Smooth muscle cell (in vitro differentiated cells): ENCODE data around the gene NEAT1. TPM values are rescaled to one million over a fixed set of nuclear protein-coding genes. Genes with fewer than 3 reads are reported as not detected.

Experiments
- DNase-seq: peaks from one replicate; lab custom pipeline; 2025; ENCODE audit not compliant: unreplicated experiment; lab: John Stamatoyannopoulos, UW
- H2AFZ ChIP-seq: fragments of 200-600 bp; sonication (generic); 2 replicates; pipeline ENCODE4 v1.6.0; 2016; ENCODE audit warnings: antibody characterized with exemption, low read depth, mild to moderate bottlenecking
- H3F3A ChIP-seq: fragments of 200-600 bp; sonication (generic); 2 replicates; pipeline ENCODE4 v1.6.0; 2017; ENCODE audit warnings: antibody characterized with exemption, low read depth
- H3K27ac ChIP-seq: fragments of 200-600 bp; sonication (generic); 2 replicates; pipeline ENCODE4 v1.5.1; 2016; ENCODE audit warnings: low read depth, mild to moderate bottlenecking
- H3K27me3 ChIP-seq: fragments of 200-600 bp; sonication (generic); 2 replicates; pipeline ENCODE4 v1.6.1; 2016; ENCODE audit warnings: low read depth, mild to moderate bottlenecking
- H3K36me3 ChIP-seq: fragments of 200-600 bp; sonication (generic); 2 replicates; pipeline ENCODE4 v1.5.1; 2016; ENCODE audit warnings: low read depth
- H3K4me1 ChIP-seq: fragments of 200-600 bp; sonication (generic); 2 replicates; pipeline ENCODE4 v1.5.1; 2016; ENCODE audit warnings: low read depth
- H3K4me2 ChIP-seq: fragments of 200-600 bp; sonication (generic); 2 replicates; pipeline ENCODE4 v1.6.0; 2016; ENCODE audit warnings: mild to moderate bottlenecking
- H3K4me3 ChIP-seq: fragments of 200-600 bp; sonication (generic); 2 replicates; pipeline ENCODE4 v1.5.1; 2016; ENCODE audit warnings: mild to moderate bottlenecking
- H3K79me2 ChIP-seq: fragments of 200-600 bp; sonication (generic); 2 replicates; pipeline ENCODE4 v1.6.0; 2016; ENCODE audit warnings: low read depth, mild to moderate bottlenecking
- H3K9ac ChIP-seq: fragments of 200-600 bp; sonication (generic); 2 replicates; pipeline ENCODE4 v1.6.0; 2016; ENCODE audit warnings: low read depth
- H3K9me3 ChIP-seq: fragments of 200-600 bp; sonication (generic); replicated peaks from 2 replicates; pipeline ENCODE4 v1.5.1; 2016; ENCODE audit warnings: low read depth
- H4K20me1 ChIP-seq: fragments of 200-600 bp; sonication (generic); 2 replicates; pipeline ENCODE4 v1.6.0; 2016; ENCODE audit warnings: low read depth
- CTCF ChIP-seq: fragments of 200-600 bp; sonication (generic); IDR thresholded peaks from 2 replicates; pipeline ENCODE4 v1.5.1; 2017; ENCODE audit warnings: borderline replicate concordance, mild to moderate bottlenecking, antibody characterized with exemption; ENCODE audit not compliant: insufficient read depth, poor library complexity, severe bottlenecking
- WGBS: methylation state at CpG from one replicate; pipeline ENCODE4 v1.1.7; 2016; ENCODE audit warnings: low lambda C conversion rate; 5-methylcytosine and 5-hydroxymethylcytosine counted together
- polyA plus RNA-seq: library from polyadenylated mRNA; unstranded; fragments of >200 nt; fragmentation: Nextera tagmentation; extraction: Ambion mirVana; gene quantifications from 2 replicates; pipeline ENCODE4 v1.2.1, GENCODE V29; 2016
- total RNA-seq: library from RNA; depleted of rRNA; stranded (reverse); fragments of >200 nt; gene quantifications from 2 replicates; pipeline ENCODE4 v1.2.3, GENCODE V29; 2014

NEAT1 gene
- total and polyA plus RNA-seq, 2 experiments from 2014 or later: 14.9 to 155 TPM

DNA sequence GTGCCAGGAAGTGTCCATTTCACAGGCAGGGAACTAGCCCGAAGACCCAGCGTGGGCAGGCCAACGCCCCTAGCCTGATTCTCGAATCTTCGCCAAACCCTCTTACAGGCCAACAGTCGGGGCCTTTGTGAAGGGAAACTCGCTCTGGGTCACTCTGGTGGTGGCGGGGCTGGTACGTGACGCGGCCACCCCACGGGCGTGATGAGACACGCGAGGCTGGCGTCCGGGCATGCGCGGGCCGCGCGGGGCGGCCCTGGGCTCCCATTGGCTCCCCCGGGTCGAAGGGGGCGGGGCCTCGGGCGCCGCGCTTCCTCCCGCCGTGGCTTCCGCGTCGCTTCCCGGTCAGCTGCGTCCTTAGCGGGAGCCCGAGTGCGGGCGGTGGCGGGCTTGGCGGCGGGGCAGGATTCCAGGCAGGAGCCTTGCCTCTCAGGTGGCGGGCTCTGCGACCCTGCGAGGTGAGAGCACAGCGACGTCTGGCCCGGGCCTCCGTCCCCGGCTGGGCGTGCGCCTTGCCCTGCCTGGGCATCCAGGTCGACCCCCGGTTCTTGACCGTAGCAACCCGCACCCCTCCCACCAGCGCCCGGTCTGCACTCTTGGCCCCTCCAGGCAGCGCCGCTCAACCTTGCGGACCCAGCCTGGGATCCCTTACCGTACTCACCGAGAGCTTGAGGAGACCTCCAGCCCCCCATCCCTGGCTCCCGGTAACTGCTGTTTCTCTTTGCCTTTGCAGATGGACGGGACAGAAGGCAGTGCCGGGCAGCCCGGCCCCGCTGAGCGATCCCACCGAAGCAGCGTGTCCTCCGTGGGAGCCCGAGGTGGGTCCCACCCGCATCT is 36.1 kb upstream of the NEAT1 start, which contains the start of gene FRMD8:
FRMD8 (plus strand) TSS at position 331 of the 834 bp plus-strand sequence; CDS start at position 731, 400 bp downstream.
- Histone ChIP-seq H3K4me1 (peaks cover 39% of the 10 kb centered on the region), H3K27me3 (no peaks in the 10 kb centered on the region), H3K4me2 (peak within 1 kb of the TSS; percentile 100), H2AFZ (peak within 1 kb of the TSS; percentile 41), H3K36me3 (no peaks in the 10 kb centered on the region), H3K4me3 (peak within 1 kb of the TSS; percentile 95), H3K79me2 (peaks cover 48% of the 10 kb centered on the region), H3K27ac (peak within 1 kb of the TSS; percentile 97), H4K20me1 (peaks cover 16% of the 10 kb centered on the region), H3F3A (peaks cover 40% of the 10 kb centered on the region), H3K9ac (peak within 1 kb of the TSS; percentile 91), H3K9me3 (no peaks in the 10 kb centered on the region)
- peak; percentile 86 for DNase-seq
- WGBS: 7% methylated on average over 51 of the region's 76 CpGs
- TF ChIP-seq CTCF: no peak

DNA sequence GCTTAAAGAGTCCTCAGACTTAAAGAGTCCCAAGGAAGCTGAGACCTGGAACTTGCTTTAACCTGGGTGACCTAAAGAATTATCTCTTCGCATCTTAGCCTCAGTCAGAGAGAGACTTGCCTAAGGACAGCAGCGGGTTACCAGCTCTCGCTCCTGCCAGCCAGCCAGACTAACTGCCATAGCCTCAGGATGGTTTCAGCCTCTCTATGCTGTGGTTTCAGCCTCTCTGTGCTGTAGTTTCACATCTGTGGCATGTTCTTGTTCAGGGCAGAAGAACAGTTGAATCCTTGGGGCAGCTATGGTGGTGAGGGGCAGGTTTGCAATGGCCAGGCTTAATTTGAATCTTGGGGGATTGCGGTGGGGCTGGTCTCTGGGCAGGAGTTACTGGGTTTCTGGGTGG is 33.9 kb upstream of the NEAT1 start:
- H3K4me1 ChIP-seq: peaks cover 31% of the 10 kb centered on the region
- no peaks in the 10 kb centered on the region for H3K9me3 ChIP-seq
- no peak overlapping the region for H3K4me3 ChIP-seq
- no peak for DNase-seq
- H3K36me3 ChIP-seq: no peaks in the 10 kb centered on the region
- peak overlapping the region; percentile 52 for H3K27ac ChIP-seq
- WGBS: 93% methylated on average over 4 of the region's 4 CpGs
- H3K79me2 ChIP-seq: peaks cover 70% of the 10 kb centered on the region
- H3K4me2 ChIP-seq: peak overlapping the region; percentile 100
- H2AFZ ChIP-seq: no peak overlapping the region
- H4K20me1 ChIP-seq: peaks cover 38% of the 10 kb centered on the region
- H3K27me3 ChIP-seq: no peaks in the 10 kb centered on the region
- H3K9ac ChIP-seq: no peak overlapping the region
- no peak for TF ChIP-seq CTCF
- peaks cover 34% of the 10 kb centered on the region for H3F3A ChIP-seq

DNA sequence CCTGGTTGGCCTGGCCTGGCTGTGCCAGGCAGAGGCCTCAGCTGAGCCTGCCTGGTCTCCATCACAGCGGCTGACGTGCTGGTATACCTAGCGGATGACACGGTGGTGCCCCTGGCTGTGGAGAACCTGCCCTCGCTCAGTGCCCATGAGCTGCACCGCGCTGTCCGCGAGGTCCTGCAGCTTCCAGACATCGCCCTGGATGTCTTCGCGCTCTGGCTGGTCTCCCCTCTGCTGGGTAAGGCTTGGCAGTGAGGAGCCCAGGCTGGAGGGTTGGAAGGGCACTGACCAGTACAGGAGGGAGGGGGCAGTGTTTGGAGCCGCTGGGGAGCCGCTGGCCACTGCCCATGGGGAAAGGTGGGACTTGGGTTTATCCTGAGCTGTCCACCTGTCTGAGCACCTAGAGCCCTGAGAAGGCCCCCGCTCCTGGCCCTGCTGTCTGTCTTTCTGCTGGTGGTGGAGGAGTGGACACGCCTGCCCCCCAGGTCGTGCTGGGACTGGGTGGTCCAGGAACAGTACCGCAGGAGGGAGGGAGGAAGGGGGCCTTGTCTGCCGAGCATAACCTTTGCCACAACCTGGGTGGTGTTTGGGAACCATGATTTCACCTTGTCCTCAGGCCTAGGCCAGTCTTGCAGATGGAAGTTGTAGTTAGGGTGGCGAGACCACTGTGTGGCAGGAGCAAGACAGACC is 33.2 kb upstream of the NEAT1 start:
- Histone ChIP-seq H3K27me3 (no peaks in the 10 kb centered on the region), H3K4me1 (peaks cover 31% of the 10 kb centered on the region), H3K36me3 (no peaks in the 10 kb centered on the region), H3K4me3 (no peak overlapping the region), H3F3A (peaks cover 27% of the 10 kb centered on the region), H3K27ac (peak overlapping the region; percentile 83), H3K4me2 (peak overlapping the region; percentile 100), H2AFZ (no peak overlapping the region), H3K9me3 (no peaks in the 10 kb centered on the region), H3K9ac (no peak overlapping the region), H4K20me1 (peaks cover 44% of the 10 kb centered on the region), H3K79me2 (peaks cover 70% of the 10 kb centered on the region)
- DNase-seq: no peak
- WGBS: 95% methylated on average over 18 of the region's 20 CpGs
- TF ChIP-seq CTCF: no peak
